Stimulated activated naive B cell treated with anti-CD40 and anti-IgM and Interleukin-4, amounts not matched to agents 10 μg/mL and 1 μg/mL and 100 μg/mL, for 72 hours (primary cell): Measurements from ENCODE around the gene A3GALT2.
A peak's percentile ranks its signal among the peaks of the same experiment; 100 is the strongest.

Experiments
- ATAC-seq, 2 donors: fragments of 150-1000 bp; cut with Tn5 transposase; replicated peaks; 2 replicates each; pipeline ENCODE4 v1.10.0; 2021; ENCODE audit warnings: moderate library complexity in 1 of 2
- DNase-seq: peaks from one replicate; pipeline ENCODE4 v3.0.0; 2021
- H3K27ac Mint-ChIP-seq: one replicate; pipeline ENCODE4 v1.8.0; 2022; ENCODE audit warnings: mild to moderate bottlenecking, mixed read lengths
- H3K27me3 Mint-ChIP-seq, 2 donors: one replicate each; pipeline ENCODE4 v1.8.0; 2022; ENCODE audit warnings: mixed read lengths in 2 of 2
- H3K36me3 Mint-ChIP-seq, 2 donors: one replicate each; pipeline ENCODE4 v1.8.0; 2022; ENCODE audit warnings: mixed read lengths in 2 of 2, mild to moderate bottlenecking in 1 of 2
- H3K4me1 Mint-ChIP-seq, 2 donors: one replicate each; pipeline ENCODE4 v1.8.0; 2022; ENCODE audit warnings: mixed read lengths in 2 of 2, mild to moderate bottlenecking in 1 of 2
- H3K4me3 Mint-ChIP-seq, 2 donors: one replicate each; pipeline ENCODE4 v1.8.0; 2022; ENCODE audit warnings: mild to moderate bottlenecking in 2 of 2, mixed read lengths in 2 of 2, moderate library complexity in 1 of 2
- H3K9me3 Mint-ChIP-seq, 2 donors: one replicate each; pipeline ENCODE4 v1.8.0; 2022; ENCODE audit warnings: mixed read lengths in 2 of 2, mild to moderate bottlenecking in 1 of 2

Gene A3GALT2

DNA sequence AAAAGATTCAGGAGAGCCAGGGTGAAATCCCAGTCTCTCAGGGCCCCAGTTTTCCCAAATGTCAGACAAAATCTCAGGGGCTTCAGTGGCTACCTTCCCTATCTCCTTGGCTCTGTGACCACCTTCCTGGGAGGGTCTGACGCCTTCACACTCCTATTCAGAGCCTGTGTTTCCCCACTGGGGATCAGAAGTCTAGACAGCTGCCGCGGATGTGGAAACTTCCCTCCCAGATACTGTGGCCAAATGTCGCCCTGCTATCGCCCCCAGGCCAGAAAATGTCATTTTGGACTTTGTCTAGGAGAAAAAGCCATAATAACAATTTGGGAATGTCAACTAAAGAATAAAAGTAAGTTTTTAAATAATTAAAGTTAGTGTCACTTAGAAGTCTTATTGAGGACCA, 15.9 kb downstream of the A3GALT2 start:
- Mint-ChIP-seq H3K27ac (no peak overlapping the region), H3K4me3 (no peak overlapping the region), H3K36me3 (peaks cover 12 to 15% of the 10 kb centered on the region in 2 donors), H3K4me1 (peaks cover 5 to 9% of the 10 kb centered on the region in 2 donors), H3K9me3 (peaks cover 0 to 2% of the 10 kb centered on the region in 2 donors), H3K27me3 (peaks cover 12 to 13% of the 10 kb centered on the region in 2 donors)
- DNase-seq (no peak), ATAC-seq (no peak)

- DNase-seq, result no peak
- peaks cover 5 to 18% of the 10 kb centered on the region in 2 donors for H3K4me1 Mint-ChIP-seq
- H3K27ac Mint-ChIP-seq, result no peak overlapping the region
- H3K9me3 Mint-ChIP-seq, result peaks cover 0 to 2% of the 10 kb centered on the region in 2 donors
- H3K27me3 Mint-ChIP-seq, result peaks cover 6 to 9% of the 10 kb centered on the region in 2 donors
- H3K36me3 Mint-ChIP-seq, result peaks cover 22 to 33% of the 10 kb centered on the region in 2 donors
- ATAC-seq, result no peak
- H3K4me3 Mint-ChIP-seq, result no peak overlapping the region
These were observed 18.6 kb downstream of the A3GALT2 start for GRCh38 chr1:33302325-33302724.

DNA sequence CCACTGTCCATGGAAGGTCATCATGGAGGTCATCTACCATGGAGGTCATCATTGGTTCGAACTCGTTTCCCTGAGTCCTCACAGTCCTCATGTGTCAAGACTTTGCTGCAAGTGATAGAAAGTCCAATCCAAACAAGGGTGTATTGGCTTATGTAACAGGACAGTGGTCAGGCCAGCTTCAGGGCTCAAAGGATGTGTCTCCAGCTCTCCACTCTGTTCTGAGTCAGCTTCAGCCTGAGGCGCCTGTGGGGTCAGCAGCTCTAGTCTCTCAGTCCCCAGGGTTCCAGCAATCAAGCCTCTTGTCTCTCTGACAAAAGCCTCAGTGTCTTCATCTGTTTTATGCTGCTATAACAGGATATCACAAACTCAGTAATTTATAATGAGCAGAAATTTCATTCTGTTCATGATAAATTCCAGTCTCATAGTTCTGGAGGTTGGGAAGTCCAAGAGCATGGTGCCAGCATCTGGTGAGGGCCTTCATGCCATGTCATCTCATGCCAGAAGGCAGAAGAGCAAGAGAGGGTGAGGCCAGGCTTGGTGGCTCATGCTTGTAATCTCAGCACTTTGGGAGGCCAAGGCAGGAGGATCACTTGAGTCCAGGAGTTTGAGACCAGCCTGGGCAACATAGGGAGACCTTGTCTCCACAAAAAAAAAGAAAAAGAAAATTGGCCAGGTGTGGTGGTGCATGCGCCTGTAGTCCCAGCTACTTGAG, 19.5 kb downstream of the A3GALT2 start:
- ATAC-seq (no peak), DNase-seq (no peak)
- Mint-ChIP-seq H3K9me3 (peaks cover 0 to 2% of the 10 kb centered on the region in 2 donors), H3K36me3 (peaks cover 24 to 41% of the 10 kb centered on the region in 2 donors), H3K27me3 (peaks cover 6 to 9% of the 10 kb centered on the region in 2 donors), H3K27ac (no peak overlapping the region), H3K4me1 (peaks cover 3 to 15% of the 10 kb centered on the region in 2 donors), H3K4me3 (no peak overlapping the region)

GRCh38 chr1:33300673-33301072, 20.2 kb downstream of the A3GALT2 start:
- peaks cover 30 to 44% of the 10 kb centered on the region in 2 donors for H3K36me3 Mint-ChIP-seq
- DNase-seq, result no peak
- H3K27ac Mint-ChIP-seq, result no peak overlapping the region
- no peak overlapping the region for H3K4me3 Mint-ChIP-seq
- peaks cover 0 to 9% of the 10 kb centered on the region in 2 donors for H3K4me1 Mint-ChIP-seq
- H3K27me3 Mint-ChIP-seq, result peaks cover 0 to 2% of the 10 kb centered on the region in 2 donors
- no peak for ATAC-seq
- H3K9me3 Mint-ChIP-seq, result peaks cover 0 to 2% of the 10 kb centered on the region in 2 donors

DNA sequence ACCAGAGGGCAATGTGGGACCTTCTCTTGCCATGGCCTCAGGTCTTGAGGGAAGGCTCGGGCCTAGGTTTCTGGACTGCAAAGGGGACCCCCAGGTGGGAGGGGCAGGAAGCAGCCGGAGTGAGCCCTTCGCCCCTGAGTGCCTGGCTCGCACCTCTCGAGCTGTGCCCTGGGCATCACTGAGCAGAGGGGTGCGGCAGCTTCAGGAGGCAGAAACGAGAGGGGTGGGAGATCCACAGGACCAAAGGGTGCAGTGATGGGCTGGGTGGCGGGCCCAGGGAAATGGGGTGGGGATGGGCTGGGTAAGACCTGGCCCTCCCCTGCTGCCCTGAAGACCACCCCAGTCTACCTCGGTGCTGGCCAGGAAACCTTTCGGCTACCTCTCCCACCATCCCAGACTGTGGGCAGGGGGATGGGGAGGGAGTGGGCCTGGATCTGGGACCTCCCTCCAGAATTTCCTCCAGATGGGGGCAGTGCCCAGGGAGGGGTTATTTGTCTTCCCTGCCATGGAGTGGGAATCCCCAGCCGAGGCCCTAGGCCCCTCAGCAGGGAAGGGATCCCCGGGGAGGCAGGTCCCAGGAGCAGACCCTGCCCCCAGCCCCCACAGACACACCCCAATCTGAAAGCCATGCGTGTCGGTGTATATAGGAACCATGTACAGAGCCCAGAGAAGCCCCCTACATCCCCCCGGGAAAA, 21.3 kb downstream of the A3GALT2 start:
- DNase-seq (no peak), ATAC-seq (no peak)
- H3K27ac Mint-ChIP-seq, result no peak overlapping the region
- no peaks in the 10 kb centered on the region for H3K27me3 Mint-ChIP-seq
- peaks cover 3 to 15% of the 10 kb centered on the region in 2 donors for H3K4me1 Mint-ChIP-seq
- peaks cover 33 to 48% of the 10 kb centered on the region in 2 donors for H3K36me3 Mint-ChIP-seq
- no peak overlapping the region for H3K4me3 Mint-ChIP-seq
- peaks cover 0 to 2% of the 10 kb centered on the region in 2 donors for H3K9me3 Mint-ChIP-seq

DNA sequence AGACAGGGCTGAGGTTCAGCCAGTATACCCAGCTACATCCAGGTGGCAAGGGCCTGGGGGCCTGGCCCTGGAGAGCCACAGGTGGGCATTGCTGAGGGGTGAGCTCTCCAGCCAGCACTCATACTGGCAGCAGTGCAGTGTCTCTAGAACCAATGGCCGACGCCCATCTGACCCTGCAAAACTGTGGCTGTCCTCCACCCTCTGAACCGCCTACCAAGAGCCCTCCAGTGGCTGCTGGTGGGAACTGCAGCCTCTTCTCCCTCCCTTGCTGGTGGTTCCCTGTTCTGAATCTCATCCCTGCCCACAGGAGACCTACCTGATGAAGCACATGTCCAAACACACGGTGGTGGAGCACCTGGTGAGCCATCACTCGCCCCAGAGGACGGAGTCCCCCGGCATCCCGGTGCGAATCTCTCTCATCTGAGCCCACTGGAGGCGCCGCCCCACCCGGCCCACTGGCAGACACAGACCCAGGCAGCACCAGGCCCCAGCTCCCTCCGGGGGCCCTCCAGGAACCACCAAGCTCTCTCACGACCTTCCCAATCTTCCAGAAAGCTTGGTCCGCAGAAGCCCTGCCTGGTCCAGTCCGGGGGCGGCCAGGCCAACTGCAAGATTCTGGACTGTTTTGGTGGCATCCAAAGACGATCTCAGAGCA, 22.1 kb downstream of the A3GALT2 start:
- no peak overlapping the region for H3K27ac Mint-ChIP-seq
- H3K9me3 Mint-ChIP-seq, result peaks cover 0 to 2% of the 10 kb centered on the region in 2 donors
- H3K4me3 Mint-ChIP-seq, result no peak overlapping the region
- peaks cover 3 to 15% of the 10 kb centered on the region in 2 donors for H3K4me1 Mint-ChIP-seq
- H3K27me3 Mint-ChIP-seq, result no peaks in the 10 kb centered on the region
- peaks cover 33 to 55% of the 10 kb centered on the region in 2 donors for H3K36me3 Mint-ChIP-seq
- ATAC-seq, result peak; percentile 69 to 76
- peak; percentile 27 for DNase-seq

- Mint-ChIP-seq H3K4me3 (no peak overlapping the region), H3K36me3 (peaks cover 33 to 52% of the 10 kb centered on the region in 2 donors), H3K27ac (no peak overlapping the region), H3K4me1 (peaks cover 3 to 15% of the 10 kb centered on the region in 2 donors), H3K27me3 (no peaks in the 10 kb centered on the region), H3K9me3 (peaks cover 0 to 2% of the 10 kb centered on the region in 2 donors)
- no peak for ATAC-seq
- DNase-seq, result no peak
These were observed 22.8 kb downstream of the A3GALT2 start for GRCh38 chr1:33297911-33298622.

DNA sequence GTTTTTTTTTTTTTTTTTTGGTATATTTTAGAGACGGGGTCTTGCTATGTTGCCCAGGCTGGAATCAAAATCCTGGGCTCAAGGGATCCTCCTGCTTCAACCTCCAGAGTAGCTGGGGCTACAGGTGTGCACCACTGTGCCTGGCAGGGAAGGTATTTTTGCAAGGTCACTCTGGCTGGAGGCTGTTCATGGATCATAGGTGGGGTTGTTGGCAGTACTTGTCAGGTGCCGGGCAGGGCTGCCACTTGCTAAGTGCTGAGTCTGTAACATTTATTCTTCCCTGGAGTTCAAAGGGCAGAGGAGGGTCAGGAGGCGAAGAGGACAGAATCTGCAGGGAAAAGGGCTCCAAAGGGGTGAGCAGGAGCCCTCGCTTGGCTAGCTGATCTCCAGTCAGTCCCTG, 24.1 kb downstream of the A3GALT2 start:
- DNase-seq (no peak), ATAC-seq (no peak)
- peaks cover 35 to 51% of the 10 kb centered on the region in 2 donors for H3K36me3 Mint-ChIP-seq
- no peaks in the 10 kb centered on the region for H3K27me3 Mint-ChIP-seq
- H3K4me3 Mint-ChIP-seq, result no peak overlapping the region
- peaks cover 5 to 15% of the 10 kb centered on the region in 2 donors for H3K4me1 Mint-ChIP-seq
- no peak overlapping the region for H3K27ac Mint-ChIP-seq
- H3K9me3 Mint-ChIP-seq, result no peaks in the 10 kb centered on the region

- H3K36me3 Mint-ChIP-seq, result peaks cover 32 to 47% of the 10 kb centered on the region in 2 donors
- no peak overlapping the region for H3K4me3 Mint-ChIP-seq
- no peaks in the 10 kb centered on the region for H3K27me3 Mint-ChIP-seq
- ATAC-seq, result no peak
- H3K27ac Mint-ChIP-seq, result no peak overlapping the region
- H3K4me1 Mint-ChIP-seq, result peaks cover 5 to 15% of the 10 kb centered on the region in 2 donors
- no peak for DNase-seq
- no peaks in the 10 kb centered on the region for H3K9me3 Mint-ChIP-seq
These were observed 24.8 kb downstream of the A3GALT2 start for GRCh38 chr1:33296082-33296458.

GRCh38 chr1:33295450-33296081, 25.3 kb downstream of the A3GALT2 start:
- no peaks in the 10 kb centered on the region for H3K27me3 Mint-ChIP-seq
- peaks cover 32 to 45% of the 10 kb centered on the region in 2 donors for H3K36me3 Mint-ChIP-seq
- ATAC-seq (peak; percentile 92), DNase-seq (peak; percentile 73)
- H3K4me1 Mint-ChIP-seq, result peaks cover 5 to 15% of the 10 kb centered on the region in 2 donors
- no peak overlapping the region for H3K4me3 Mint-ChIP-seq
- peak overlapping the region; percentile 65 for H3K27ac Mint-ChIP-seq
- H3K9me3 Mint-ChIP-seq, result no peaks in the 10 kb centered on the region

GRCh38 chr1:33295023-33295422, 25.9 kb downstream of the A3GALT2 start:
- DNase-seq, result no peak
- Mint-ChIP-seq H3K4me1 (peaks cover 5 to 15% of the 10 kb centered on the region in 2 donors), H3K27ac (peak overlapping the region; percentile 65), H3K4me3 (no peak overlapping the region), H3K36me3 (peaks cover 32 to 42% of the 10 kb centered on the region in 2 donors), H3K27me3 (no peaks in the 10 kb centered on the region), H3K9me3 (no peaks in the 10 kb centered on the region)
- no peak for ATAC-seq

DNA sequence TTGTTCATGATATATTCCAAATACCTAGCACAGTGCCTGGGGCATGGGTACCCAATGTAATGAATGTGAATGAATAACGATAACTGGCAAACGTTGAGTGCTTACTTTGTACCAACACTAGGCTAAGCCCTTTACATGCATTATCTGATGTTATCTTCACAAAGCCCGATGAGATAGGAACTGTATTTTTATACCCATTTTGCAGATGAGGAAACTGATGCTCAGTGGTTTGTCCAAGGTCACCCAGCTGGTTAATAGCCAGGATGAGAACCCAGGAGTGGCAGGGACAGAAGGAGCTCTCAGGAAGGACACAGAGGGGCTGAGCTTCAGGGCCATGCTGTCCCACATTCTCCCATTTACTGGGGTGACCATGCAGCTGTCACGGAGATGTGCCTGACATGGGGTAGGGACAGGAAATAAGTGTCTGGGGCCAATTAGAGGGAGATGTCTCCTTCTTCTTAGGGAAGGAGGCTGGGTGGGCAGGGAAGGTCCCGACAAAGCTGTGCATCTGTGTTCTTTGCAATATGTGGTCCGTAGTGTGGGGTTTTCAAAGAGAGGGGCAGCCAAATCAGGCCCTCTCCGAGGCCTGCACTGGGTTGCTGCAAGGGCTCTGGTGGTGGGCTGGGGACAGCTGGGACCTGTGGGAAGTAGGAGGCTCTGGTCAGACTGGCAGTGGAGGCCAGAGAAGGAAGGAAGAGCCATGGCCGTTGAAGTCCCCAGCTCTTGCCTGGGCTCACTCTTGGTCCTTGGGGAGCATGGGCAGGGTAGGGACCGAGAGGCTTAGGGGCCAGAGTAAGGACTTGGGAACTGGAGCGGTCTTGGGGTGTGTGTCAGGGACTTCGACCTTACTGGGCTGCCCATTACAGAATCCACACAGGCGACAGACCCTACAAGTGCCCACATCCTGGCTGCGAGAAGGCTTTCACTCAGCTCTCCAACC, 26.6 kb downstream of the A3GALT2 start:
- no peak for ATAC-seq
- Mint-ChIP-seq H3K4me3 (no peak overlapping the region), H3K9me3 (no peaks in the 10 kb centered on the region), H3K4me1 (peaks cover 5 to 15% of the 10 kb centered on the region in 2 donors), H3K36me3 (peaks cover 35 to 47% of the 10 kb centered on the region in 2 donors), H3K27ac (no peak overlapping the region), H3K27me3 (no peaks in the 10 kb centered on the region)
- no peak for DNase-seq
